Activated CD4-positive, CD25-positive, alpha-beta regulatory T cell treated with anti-CD3 and anti-CD28 coated beads, Interleukin-2, amount 50 U/mL, for 24 hours (primary cell): ENCODE data around the gene SBK1.
A peak's percentile ranks its signal among the peaks of the same experiment; 100 is the strongest.

ENCODE experiments used
- ATAC-seq, 2 donors: fragments of 150-1000 bp; cut with Tn5 transposase; one replicate each; pipeline ENCODE4 v1.10.0; 2021; ENCODE audit warnings: mild to moderate bottlenecking in 1 of 2, moderate library complexity in 1 of 2

SBK1 gene

GRCh38 chr16:28283173-28283572 lies 9.2 kb upstream of the SBK1 start:
- no peak for ATAC-seq

- ATAC-seq = no peak
Measured at GRCh38 chr16:28283798-28284577, 8.3 kb upstream of the SBK1 start.

DNA sequence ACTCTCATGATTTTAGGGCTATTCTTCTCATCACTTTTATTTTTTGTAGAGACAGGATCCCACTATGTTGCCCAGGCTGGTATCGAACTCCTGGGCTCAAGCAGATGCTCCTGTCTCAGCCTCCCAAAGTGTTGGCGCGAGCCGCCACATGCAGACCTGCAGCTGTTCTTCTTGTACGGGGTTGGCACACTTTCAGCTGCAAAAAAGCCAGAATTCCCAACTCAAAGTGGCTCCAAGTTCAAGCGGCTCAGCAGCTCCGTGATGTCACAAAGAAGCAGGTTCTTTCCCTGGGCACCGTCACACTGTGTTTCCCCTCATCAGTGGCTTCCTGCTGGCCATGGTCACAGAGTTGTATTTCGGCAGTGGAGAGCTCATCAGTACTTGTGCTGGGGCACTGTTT lies 6.7 kb upstream of the SBK1 start:
- no peak for ATAC-seq

GRCh38 chr16:28288114-28288513 lies 4.2 kb upstream of the SBK1 start:
- ATAC-seq = no peak

DNA sequence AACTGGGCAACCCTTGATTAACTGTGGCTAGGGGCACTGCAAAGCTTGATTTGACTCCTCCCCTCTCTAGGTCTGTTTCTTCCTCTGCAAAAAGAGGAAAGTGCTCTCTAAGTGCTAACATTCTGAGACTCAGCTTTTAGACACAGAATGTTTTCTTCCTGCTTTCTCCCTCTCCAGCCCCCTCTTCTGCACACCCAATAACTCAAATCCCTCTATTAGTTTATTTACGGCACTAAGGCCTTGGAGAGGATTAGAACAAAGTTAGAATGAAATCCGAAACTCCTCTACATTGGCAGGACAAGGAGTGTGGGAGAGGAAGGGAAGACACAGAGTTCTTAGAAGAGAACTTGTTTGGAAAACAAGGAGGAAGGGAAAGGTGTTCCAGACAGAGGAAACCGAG lies 3.3 kb upstream of the SBK1 start:
- no peak for ATAC-seq

DNA sequence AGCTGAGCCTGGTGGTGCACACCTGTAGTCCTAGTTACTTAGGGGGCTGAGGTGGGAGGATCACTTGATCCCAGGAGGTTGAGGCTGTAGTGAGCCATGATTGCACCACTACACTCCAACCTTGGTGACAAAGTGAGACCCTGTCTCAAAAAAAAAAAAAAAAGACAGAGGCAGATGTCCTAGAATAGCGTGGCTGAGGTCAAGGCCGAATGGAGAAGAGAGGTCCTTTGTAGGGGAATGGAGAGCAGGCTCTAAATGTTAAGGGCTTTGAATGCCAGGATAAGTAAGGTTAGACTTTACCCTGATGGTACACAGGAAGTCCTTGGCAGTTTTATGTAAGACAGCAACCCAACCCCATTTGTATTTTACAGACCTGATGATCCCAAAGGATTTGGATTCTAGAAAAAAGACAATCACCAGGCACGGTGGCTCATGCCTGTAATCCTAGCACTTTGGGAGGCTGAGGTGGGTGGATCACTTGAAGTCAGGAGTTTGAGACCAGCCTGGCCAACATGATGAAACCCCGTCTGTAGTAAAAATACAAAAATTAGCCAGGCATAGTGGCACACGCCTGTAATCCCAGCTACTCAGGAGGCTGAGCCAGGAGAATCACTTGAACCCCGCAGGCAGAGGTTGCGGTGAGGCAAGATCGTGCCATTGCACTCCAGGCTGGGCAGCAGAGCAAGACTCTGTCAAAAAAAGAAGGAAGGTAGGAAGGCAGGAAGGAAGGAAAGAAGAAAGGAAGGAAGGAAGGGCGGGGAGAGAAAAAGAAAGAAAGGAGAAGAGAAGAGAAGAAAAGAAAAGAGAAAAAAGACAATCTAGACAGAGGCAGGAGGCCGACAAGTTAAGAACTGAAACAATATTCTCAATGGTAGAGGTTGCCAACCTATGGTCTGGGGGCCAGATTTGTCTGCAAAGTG lies 2.1 kb upstream of the SBK1 start:
- ATAC-seq = no peak

DNA sequence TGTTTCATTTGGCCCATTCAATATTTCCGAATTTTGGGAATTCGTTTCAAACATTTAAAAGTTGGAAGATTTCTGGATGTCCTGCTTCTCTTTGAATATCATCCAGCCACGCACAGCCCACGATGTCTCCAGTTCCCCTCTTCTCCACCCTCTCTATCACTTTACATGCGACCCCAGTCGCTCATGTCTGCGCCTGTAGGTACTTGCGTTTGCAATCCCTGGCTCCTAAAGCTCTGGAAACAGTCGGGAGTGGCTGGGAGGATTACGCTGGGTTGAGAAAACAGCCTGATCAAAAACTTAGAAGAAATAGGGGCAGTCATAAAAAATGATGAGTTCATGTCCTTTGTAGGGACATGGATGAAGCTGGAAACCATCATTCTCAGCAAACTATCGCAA lies 1.5 kb upstream of the SBK1 start:
- no peak for ATAC-seq

GRCh38 chr16:28292731-28293600 lies 641 bp downstream of the SBK1 start:
- peak in 1 of 2 donors; percentile 2 for ATAC-seq

- no peak for ATAC-seq
Measured at GRCh38 chr16:28293601-28293960, 1.3 kb downstream of the SBK1 start.

DNA sequence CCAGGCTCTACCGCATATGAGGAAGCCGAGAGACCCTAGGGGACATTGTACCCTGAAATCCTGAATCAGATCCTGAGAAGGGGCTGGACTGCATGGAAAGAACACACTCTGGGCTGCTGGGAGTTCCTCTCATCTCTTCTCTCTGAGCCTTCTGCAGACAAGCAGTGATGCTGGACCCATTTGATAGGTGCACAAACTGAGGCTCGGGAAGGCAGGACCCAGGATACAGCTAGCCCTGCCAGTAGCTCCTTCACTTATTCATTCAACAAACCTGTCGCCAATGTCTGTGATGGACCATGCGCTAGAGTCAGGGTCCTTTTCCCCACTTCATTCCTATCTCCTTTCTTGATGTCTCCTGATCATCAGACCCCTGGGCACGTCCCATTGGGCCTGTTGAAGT lies 1.9 kb downstream of the SBK1 start:
- ATAC-seq = no peak

DNA sequence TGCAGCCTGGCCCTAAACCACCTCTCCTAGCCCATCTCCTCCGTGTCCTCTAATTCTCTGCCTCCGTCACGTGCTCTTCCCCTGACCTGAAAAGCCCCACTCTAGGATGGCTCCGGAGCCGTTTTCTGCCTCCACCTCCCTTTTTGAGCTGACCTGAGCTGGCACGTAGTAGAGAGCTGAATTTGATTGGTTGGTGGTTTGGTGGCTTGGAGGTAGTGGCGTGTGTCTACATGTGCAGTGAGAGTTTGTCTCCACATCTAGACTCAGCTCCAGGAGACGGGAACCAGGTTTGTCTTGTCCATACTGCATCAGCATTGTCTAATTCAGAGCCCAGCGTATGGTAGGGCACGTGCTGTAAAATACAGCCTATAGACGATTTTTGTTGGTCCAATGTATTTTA lies 3.0 kb downstream of the SBK1 start:
- no peak for ATAC-seq

DNA sequence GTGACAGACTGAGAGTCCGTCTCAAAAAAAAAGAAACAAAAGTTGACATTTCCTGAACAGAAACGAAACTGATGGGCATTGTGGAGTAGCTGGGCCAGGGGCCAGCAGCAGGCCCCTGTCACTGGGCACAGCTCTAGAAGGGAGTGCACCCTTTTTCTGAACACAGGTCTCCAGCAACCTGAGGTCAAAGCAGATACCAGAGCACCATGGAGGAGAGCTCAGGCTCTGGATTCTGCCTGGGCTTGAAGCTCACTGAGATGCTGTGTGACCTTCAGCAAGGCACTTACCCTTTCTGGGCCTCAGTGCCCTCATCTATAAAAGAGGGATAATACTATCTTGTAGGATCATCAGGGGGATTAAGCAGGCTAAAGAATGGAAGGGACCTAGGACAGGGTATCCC lies 5.0 kb downstream of the SBK1 start:
- no peak for ATAC-seq

DNA sequence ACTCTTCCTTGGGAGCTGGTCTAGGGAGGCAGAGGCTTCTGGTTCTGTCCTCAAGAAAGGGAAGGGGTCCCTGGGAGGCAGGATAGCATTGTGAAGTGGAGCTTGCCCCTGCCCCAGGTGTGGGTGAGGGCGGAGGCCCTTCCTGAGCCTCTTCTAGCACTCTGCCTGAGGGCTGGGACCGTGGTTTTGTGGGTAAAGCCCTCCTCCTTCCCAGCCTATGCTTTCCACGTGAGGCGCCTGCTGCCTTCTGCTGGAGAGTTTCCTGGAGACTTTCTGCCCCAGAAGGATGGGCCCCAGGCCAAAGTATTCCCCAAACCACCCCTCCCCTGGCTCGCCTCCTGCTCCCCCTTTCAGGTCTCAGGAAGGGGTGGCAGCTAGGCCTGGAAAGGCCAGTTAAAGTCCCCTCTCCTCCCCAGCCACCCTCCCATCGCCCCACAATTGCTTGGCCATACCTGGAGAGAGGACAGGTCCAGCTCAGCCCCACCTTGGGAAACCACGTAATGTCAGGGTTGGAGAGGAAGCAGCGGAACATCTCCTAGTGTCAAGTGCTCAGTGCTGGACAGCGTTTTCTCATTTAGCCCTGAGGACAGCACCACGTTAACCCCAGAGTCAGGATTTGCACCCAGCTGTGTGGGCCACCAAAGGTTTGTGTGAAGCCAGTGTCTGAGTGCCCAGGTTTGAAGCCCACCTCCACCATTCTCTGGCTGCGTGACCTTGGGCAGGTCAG lies 5.6 kb downstream of the SBK1 start:
- ATAC-seq = no peak

DNA sequence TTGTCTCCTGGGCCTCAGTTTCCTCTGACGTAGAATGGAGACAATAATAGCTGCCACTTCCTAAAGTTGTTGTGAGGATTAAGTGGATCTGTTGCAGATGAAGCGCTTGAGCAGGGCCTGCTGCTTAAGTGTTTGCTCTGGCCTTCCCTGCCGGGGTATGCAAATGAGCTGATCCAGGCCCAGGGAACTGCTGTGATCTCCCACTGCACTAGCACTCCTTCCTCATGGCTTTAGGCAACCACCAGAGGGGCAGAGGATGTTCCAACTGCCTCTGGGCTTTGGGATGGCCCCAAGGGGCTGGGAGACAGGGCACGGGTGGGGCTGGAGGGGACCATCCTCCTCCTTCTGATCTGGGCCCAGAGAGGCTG lies 6.2 kb downstream of the SBK1 start:
- no peak for ATAC-seq

DNA sequence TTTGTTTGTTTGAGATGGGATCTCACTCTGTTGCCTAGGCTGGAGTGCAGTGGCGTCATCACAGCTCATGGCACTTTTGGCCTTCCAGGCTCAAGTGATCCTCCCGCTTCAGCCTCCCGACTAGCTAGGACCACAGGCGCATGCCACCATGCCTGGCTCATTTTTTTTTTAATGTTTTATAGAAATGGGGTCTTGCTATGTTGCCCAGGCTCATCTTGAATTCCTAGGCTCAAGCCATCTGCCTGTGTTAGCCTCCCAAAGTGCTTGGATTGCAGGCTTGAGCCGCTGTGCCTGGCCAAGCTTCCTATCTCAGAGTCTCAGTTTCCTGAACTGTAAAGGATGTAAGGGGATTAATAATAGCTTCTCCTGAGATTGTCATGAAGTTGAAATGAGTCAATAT lies 8.0 kb downstream of the SBK1 start:
- ATAC-seq = no peak

GRCh38 chr16:28301154-28301553 lies 8.8 kb downstream of the SBK1 start:
- ATAC-seq = no peak

- no peak for ATAC-seq
Measured at GRCh38 chr16:28301620-28302019, 9.3 kb downstream of the SBK1 start.

DNA sequence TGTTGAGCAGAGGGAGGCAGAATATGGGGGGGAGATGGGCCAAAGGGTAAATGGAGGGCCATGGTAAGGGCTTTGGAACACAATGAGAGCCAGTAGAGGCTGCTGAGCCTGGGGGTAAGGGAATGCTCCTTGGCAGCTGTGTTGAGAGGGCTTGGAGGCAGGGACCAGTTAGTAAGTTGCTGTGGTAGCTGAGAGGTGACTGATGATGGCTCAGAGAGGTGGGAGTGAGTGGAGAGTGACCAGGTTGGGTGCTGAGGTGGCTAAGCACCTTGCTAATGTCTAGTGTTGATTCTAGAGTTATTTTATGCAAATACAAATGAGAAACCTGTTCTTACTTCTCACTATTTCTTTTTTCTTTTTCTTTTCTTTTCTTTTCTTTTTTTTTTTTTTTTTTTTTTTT lies 10.8 kb downstream of the SBK1 start:
- no peak for ATAC-seq

DNA sequence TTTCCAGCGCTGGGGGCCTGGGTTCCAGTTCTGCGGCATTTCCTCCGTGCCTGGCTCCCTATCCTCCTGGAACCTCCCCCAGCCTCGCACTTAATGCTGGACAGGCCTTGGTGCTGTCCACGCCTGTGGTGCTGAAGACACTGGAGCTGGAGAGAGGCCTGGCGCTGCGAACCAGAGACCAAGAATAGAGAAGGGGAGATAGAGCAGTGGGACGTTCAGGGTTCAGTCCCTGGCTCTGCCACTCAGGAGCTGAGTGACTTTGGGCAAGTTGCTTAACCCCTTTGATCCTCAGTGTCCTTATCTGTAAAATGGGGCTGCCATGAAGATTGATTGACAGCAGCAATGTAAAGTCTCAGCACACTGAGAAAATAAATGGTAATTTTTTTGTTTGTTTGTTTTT lies 11.9 kb downstream of the SBK1 start:
- ATAC-seq = no peak

DNA sequence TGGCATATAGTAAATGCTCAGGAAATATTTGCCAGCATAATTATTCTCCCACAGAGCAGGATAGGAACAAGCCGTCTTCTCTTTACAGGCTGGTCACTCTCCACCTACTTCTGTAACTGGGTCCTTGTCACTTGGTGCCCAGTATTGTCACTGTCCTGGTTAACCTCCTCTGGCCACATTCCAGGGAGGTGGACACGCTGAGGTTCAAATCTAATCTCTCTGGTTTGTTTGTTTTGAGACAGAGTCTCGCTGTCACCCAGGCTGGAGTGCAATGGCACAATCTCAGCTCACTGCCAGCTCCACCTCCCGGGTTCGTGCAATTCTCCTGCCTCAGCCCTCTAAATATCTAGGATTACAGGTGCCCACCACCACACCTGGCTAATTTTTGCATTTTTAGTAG lies 15.6 kb downstream of the SBK1 start:
- no peak for ATAC-seq

DNA sequence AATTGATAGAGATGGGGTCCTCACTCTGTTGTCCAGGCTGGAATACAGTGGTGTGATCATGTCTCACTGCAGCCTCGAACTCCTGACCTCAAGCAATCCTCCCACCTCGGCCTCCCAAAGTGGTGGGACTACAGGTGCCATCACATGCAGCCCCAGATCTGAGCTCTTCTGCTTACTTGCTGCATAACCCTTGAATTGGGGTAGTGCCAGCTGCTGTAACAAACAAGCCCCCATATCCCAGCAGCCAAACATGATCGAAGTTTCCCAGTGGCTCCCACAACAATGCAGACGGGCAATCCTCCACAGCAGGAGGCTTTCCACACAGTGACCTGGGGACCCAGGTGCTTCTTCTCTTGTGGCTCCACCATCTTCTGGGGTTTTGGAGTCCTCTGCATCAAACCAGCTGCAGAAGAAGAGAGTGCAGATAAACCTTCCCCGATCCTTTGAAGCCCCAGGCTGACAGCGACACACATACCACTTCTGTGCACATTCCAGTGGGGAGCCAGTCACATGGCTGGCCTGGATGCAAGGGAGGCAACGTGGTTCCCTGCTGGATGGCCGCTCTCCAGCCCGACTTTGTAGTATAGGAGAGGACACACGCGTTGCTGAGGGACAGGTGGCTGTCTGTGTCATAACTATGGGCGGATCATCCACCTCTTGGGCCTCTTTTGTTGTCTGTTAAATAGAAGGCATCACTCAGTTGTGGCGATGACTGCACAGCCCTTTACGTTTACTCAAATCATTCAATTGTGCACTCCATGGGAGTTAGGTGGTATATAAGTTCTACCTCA lies 16.7 kb downstream of the SBK1 start:
- peak in 1 of 2 donors; percentile 22 for ATAC-seq
